Measurements from ENCODE around the gene CPT1B.

GRCh38 chr22:50587407-50587806, 9.2 kb upstream of the CPT1B start:
- TF ChIP-seq EZH2 (IDR thresholded peaks at IDR 0.05; ENCODE audit: borderline replicate concordance, low read depth, low read length, severe bottlenecking) (no peak), CTCF (IDR thresholded peaks at IDR 0.05; ENCODE audit: borderline replicate concordance, extremely low read depth, low read length, poor library complexity, severe bottlenecking) (no peak)

Measured in DND-41 (cell line).